Esophagus muscularis mucosa (tissue), 4 donors: ENCODE measurements around the gene ACTL6B. TPM values are rescaled to one million over a fixed set of nuclear protein-coding genes. Genes with fewer than 3 reads are reported as not detected.
A peak's percentile ranks its signal among the peaks of the same experiment; 100 is the strongest.

ENCODE experiments used
- DNase-seq: peaks from one replicate; pipeline ENCODE4 v3.0.0-alpha.2; 2017; ENCODE audit errors: extremely low spot score
- H3K27ac ChIP-seq, 4 donors: fragments of 200-600 bp; sonication (generic); replicated peaks in 1 of 4; 1 replicate in 3 of 4; 2 replicates in 1 of 4; pipeline ENCODE4 v1.5.1; 2016 to 2019; ENCODE audit warnings: mild to moderate bottlenecking in 1 of 4
- H3K27me3 ChIP-seq, 4 donors: fragments of 200-600 bp; sonication (generic); one replicate each; pipeline versions ENCODE4 v1.5.1 to v1.6.0; 2016 to 2019
- H3K36me3 ChIP-seq, 4 donors: fragments of 200-600 bp; sonication (generic); one replicate each; pipeline ENCODE4 v1.5.1; 2016 to 2019
- H3K4me1 ChIP-seq, 4 donors: fragments of 200-600 bp; sonication (generic); one replicate each; pipeline ENCODE4 v1.5.1; 2016 to 2019
- H3K4me3 ChIP-seq, 4 donors: fragments of 200-600 bp; sonication (generic); 1 replicate in 2 of 4; 2 replicates in 2 of 4; pipeline ENCODE4 v1.5.1; 2016 to 2019; ENCODE audit warnings: mild to moderate bottlenecking in 4 of 4, moderate library complexity in 1 of 4
- H3K9me3 ChIP-seq, 4 donors: fragments of 200-600 bp; sonication (generic); 1 replicate in 3 of 4; 2 replicates in 1 of 4; pipeline ENCODE4 v1.5.1; 2016 to 2019
- EP300 ChIP-seq: sonication (generic); formaldehyde crosslinking; IDR thresholded peaks from one replicate; pipeline ENCODE4 v1.6.1; 2017; ENCODE audit warnings: antibody characterized with exemption
- POLR2A ChIP-seq: fragments of 450-650 bp; IDR thresholded peaks from one replicate; pipeline ENCODE4 v1.6.1; 2017; ENCODE audit warnings: antibody characterized with exemption, moderate library complexity, mild to moderate bottlenecking, low read depth
- POLR2AphosphoS5 ChIP-seq, 2 donors: sonication (generic); formaldehyde crosslinking; IDR thresholded peaks; one replicate each; pipeline ENCODE4 v1.6.1; 2017; ENCODE audit warnings: antibody characterized with exemption in 2 of 2
- WGBS: methylation state at CpG from one replicate; pipeline ENCODE4 v1.1.5; 2018; 5-methylcytosine and 5-hydroxymethylcytosine counted together
- intact Hi-C: fragments of 100-400 bp; cut with DNase I; formaldehyde crosslinking; loops from one replicate; pipeline ENCODE4 v1.15.1; 2023
- total RNA-seq, 4 donors: library from RNA; depleted of rRNA; stranded (reverse); fragments of >200 nt; gene quantifications; one replicate each; pipeline versions ENCODE4 v1.1.0 to v1.2.1, GENCODE V29; 2016
- TF ChIP-seq, protein P1 (sequence below), 3 experiments: fragments of 200-600 bp in 2 of 3; fragments of 450-650 bp in 1 of 3; sonication (generic) in 2 of 3; IDR thresholded peaks; one replicate each; pipeline ENCODE4 v1.5.1; 2017 to 2019; ENCODE audit warnings: antibody characterized with exemption in 3 of 3, mild to moderate bottlenecking in 2 of 3, moderate library complexity in 1 of 3

Gene ACTL6B
- total RNA-seq, 4 donors from 2014 or later: not detected

GRCh38 chr7:100620804-100621203 lies 35.4 kb downstream of the ACTL6B start:
- peaks cover 0 to 25% (median under 1%) of the 10 kb centered on the region in 4 donors for H3K36me3 ChIP-seq
- intact Hi-C loops: no loop called here
- WGBS: 90% methylated on average over 22 of the region's 23 CpGs

GRCh38 chr7:100620239-100620638 lies 36.0 kb downstream of the ACTL6B start:
- no peak for DNase-seq
- H3K4me1 ChIP-seq: no peaks in the 10 kb centered on the region
- H3K4me3 ChIP-seq: no peak overlapping the region
- H3K27ac ChIP-seq: no peak overlapping the region
- TF ChIP-seq EP300: no peak
- TF ChIP-seq, protein P1, sequence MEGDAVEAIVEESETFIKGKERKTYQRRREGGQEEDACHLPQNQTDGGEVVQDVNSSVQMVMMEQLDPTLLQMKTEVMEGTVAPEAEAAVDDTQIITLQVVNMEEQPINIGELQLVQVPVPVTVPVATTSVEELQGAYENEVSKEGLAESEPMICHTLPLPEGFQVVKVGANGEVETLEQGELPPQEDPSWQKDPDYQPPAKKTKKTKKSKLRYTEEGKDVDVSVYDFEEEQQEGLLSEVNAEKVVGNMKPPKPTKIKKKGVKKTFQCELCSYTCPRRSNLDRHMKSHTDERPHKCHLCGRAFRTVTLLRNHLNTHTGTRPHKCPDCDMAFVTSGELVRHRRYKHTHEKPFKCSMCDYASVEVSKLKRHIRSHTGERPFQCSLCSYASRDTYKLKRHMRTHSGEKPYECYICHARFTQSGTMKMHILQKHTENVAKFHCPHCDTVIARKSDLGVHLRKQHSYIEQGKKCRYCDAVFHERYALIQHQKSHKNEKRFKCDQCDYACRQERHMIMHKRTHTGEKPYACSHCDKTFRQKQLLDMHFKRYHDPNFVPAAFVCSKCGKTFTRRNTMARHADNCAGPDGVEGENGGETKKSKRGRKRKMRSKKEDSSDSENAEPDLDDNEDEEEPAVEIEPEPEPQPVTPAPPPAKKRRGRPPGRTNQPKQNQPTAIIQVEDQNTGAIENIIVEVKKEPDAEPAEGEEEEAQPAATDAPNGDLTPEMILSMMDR (IDR thresholded peaks at IDR 0.05): no peak
- no peak for TF ChIP-seq POLR2A
- TF ChIP-seq POLR2AphosphoS5 (IDR thresholded peaks at IDR 0.05): no peak
- no peaks in the 10 kb centered on the region for H3K27me3 ChIP-seq
- H3K36me3 ChIP-seq: peaks cover 0 to 30% (median 4%) of the 10 kb centered on the region in 4 donors
- WGBS: 90% methylated on average over 6 of the region's 6 CpGs
- intact Hi-C loops: no loop called here
- H3K9me3 ChIP-seq: no peaks in the 10 kb centered on the region

More at GRCh38 chr7:100620804-100621203, 35.4 kb downstream of the ACTL6B start:
- TF ChIP-seq POLR2AphosphoS5 (IDR thresholded peaks at IDR 0.05) (no peak), POLR2A (no peak), EP300 (no peak)
- TF ChIP-seq, protein P1 (IDR thresholded peaks at IDR 0.05): no peak
- no peak overlapping the region for H3K27ac ChIP-seq
- no peaks in the 10 kb centered on the region for H3K4me1 ChIP-seq
- DNase-seq: no peak
- no peaks in the 10 kb centered on the region for H3K27me3 ChIP-seq
- H3K4me3 ChIP-seq: no peak overlapping the region
- H3K9me3 ChIP-seq: no peaks in the 10 kb centered on the region

GRCh38 chr7:100614308-100614861 lies 41.9 kb downstream of the ACTL6B start:
- Histone ChIP-seq H3K36me3 (peaks cover 0 to 23% (median 8%) of the 10 kb centered on the region in 4 donors), H3K4me3 (no peak overlapping the region), H3K27ac (no peak overlapping the region), H3K4me1 (peaks cover 14 to 17% (median 14%) of the 10 kb centered on the region in 4 donors), H3K27me3 (no peaks in the 10 kb centered on the region), H3K9me3 (no peaks in the 10 kb centered on the region)
- intact Hi-C loops: loop anchor here (5.0 kb wide), 1 partner anchor 58 kb away; the partner anchor contains the start of gene GNB2
- TF ChIP-seq, protein P1 (IDR thresholded peaks at IDR 0.05): no peak
- no peak for TF ChIP-seq EP300
- no peak for TF ChIP-seq POLR2AphosphoS5 (IDR thresholded peaks at IDR 0.05)
- TF ChIP-seq POLR2A: no peak
- 82% methylated on average over 6 of the region's 6 CpGs for WGBS
- DNase-seq: no peak

DNA sequence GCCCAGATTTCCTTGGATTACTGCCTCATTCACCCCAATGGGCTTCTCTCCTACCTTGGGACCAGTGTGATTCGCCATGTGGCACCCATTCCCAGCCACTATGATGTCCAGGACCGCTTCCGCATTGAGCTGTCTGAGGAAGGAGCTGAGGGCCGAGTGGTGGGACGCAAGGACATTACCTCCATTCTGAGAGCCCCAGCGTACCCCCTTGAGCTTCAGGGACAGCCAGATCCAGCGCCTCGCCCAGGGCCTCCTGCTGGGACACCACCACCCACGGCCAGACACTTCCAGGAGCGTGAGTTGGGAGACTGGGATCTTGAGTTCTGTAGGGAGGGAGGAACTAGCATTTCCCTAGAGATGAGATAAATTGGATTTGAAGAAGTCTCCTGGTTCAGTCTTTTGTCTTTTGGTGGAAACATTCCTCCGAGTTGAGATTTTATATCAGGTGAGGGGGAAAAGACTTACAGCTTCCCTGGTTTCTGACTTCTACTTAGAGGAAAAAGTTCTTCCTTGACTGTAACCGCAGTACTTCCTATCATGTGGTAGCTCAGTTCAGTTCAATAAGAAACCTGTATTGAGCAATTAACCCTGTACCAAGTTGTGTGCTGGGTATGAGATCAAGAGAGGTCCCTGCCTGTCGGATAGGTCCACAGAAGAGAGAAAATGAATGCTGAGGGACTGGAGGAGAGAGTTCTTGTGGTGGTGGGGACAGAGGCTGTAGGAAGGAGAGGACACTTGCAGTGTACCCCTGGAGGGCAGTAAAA lies 42.7 kb downstream of the ACTL6B start:
- peak overlapping the region; percentile 65 to 83 (median 74) for H3K4me3 ChIP-seq
- WGBS: 92% methylated on average over 13 of the region's 13 CpGs
- intact Hi-C loops: loop anchor here (5.0 kb wide), 1 partner anchor 59 kb away; the partner anchor contains the start of gene GNB2

More for the DNA sequence above, 42.7 kb downstream of the ACTL6B start:
- no peak for DNase-seq
- Histone ChIP-seq H3K9me3 (no peaks in the 10 kb centered on the region), H3K36me3 (peaks cover 0 to 23% (median 8%) of the 10 kb centered on the region in 4 donors), H3K4me1 (peaks cover 14 to 17% (median 14%) of the 10 kb centered on the region in 4 donors), H3K27me3 (no peaks in the 10 kb centered on the region), H3K27ac (no peak overlapping the region)
- TF ChIP-seq EP300: no peak
- no peak for TF ChIP-seq POLR2A
